ENCODE measurements around the gene STK4. TPM values are rescaled to one million over a fixed set of nuclear protein-coding genes. Genes with fewer than 3 reads are reported as not detected.

The STK4 gene
- total RNA-seq, 4 donors from 2014 or later, result 27.7 to 128 (median 42.9) TPM

DNA sequence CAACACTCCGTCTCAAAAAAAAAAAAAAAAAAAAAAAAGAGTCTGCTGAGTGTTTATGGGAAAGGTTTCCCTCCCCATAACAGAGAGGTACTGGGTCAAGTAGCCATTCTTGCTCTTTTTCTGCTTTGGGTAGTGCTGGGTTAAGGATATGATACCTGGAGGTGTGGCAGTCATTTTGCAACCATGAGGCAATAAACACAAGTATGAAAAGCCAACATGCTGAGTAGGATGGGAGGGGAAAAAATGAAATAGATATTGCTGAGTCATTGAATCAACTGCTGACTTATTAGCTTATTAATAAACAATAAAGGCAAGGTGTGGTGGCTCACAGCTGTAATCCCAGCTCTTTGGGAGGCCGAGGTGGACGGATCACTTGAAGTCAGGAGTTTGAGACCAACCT is 3.8 kb upstream of the STK4 start:
- Histone ChIP-seq H3K4me1 (peaks cover 0 to 14% (median 2%) of the 10 kb centered on the region in 4 donors), H3K36me3 (no peaks in the 10 kb centered on the region), H3K27ac (no peak overlapping the region), H3K4me3 (no peak overlapping the region), H3K27me3 (no peaks in the 10 kb centered on the region), H3K9me3 (no peaks in the 10 kb centered on the region)
- TF ChIP-seq CTCF (IDR thresholded peaks at IDR 0.05) (no peak), POLR2A (IDR thresholded peaks at IDR 0.05) (no peak)
- DNase-seq, result no peak

- DNase-seq, result no peak
- Histone ChIP-seq H3K36me3 (no peaks in the 10 kb centered on the region), H3K4me3 (no peak overlapping the region), H3K9me3 (no peaks in the 10 kb centered on the region), H3K27ac (peak overlapping the region in 1 of 4 donors; percentile 4), H3K27me3 (no peaks in the 10 kb centered on the region), H3K4me1 (peaks cover 0 to 18% (median 0%) of the 10 kb centered on the region in 4 donors)
- TF ChIP-seq CTCF (IDR thresholded peaks at IDR 0.05) (no peak), POLR2A (IDR thresholded peaks at IDR 0.05) (no peak)
These were observed 2.7 kb upstream of the STK4 start for GRCh38 chr20:44963325-44964215.

DNA sequence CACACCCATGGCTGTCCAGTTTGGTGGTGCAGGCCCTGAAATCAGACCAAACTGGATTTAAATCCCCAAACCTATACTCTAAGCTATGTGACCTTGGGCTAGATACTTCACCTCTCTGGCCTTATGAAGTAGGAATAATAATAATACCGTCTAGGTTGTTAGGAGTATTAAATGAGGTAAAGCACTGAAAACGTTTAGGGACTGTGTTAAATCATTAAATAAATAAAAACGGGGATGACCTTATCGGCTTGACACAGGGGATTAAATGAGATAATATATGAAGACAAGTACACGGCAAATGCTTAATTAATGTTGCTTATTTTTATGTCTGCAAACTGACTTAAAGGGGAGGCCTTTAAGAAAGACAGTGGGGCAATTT is 672 bp upstream of the STK4 start:
- no peak for DNase-seq
- no peak for TF ChIP-seq CTCF (IDR thresholded peaks at IDR 0.05)
- TF ChIP-seq POLR2A (IDR thresholded peaks at IDR 0.05), result no peak
- peak overlapping the region; percentile 88 to 97 (median 92) for H3K27ac ChIP-seq
- no peaks in the 10 kb centered on the region for H3K9me3 ChIP-seq
- H3K27me3 ChIP-seq, result no peaks in the 10 kb centered on the region
- H3K36me3 ChIP-seq, result no peaks in the 10 kb centered on the region
- H3K4me3 ChIP-seq, result peak overlapping the region; percentile 76 to 98 (median 85)
- peaks cover 0 to 7% (median 1%) of the 10 kb centered on the region in 4 donors for H3K4me1 ChIP-seq

GRCh38 chr20:44967207-44967807 is 995 bp downstream of the STK4 start:
- DNase-seq, result peak in 2 of 3 donors; percentile 60 to 73
- H3K9me3 ChIP-seq, result no peaks in the 10 kb centered on the region
- H3K27me3 ChIP-seq, result no peaks in the 10 kb centered on the region
- peaks cover 0 to 4% (median 0%) of the 10 kb centered on the region in 3 donors for H3K36me3 ChIP-seq
- peak overlapping the region; percentile 88 to 97 (median 92) for H3K27ac ChIP-seq
- H3K4me3 ChIP-seq, result peak overlapping the region; percentile 76 to 98 (median 85)
- peaks cover 0 to 8% (median 2%) of the 10 kb centered on the region in 4 donors for H3K4me1 ChIP-seq
- TF ChIP-seq POLR2A (IDR thresholded peaks at IDR 0.05) (peak in 1 of 2 donors; percentile 48), CTCF (IDR thresholded peaks at IDR 0.05) (peak in 1 of 6 experiments; percentile 1)

- Histone ChIP-seq H3K9me3 (no peaks in the 10 kb centered on the region), H3K4me1 (peaks cover 0 to 8% (median 2%) of the 10 kb centered on the region in 4 donors), H3K27ac (peak overlapping the region in 3 of 4 donors; percentile 88 to 97 (median 92)), H3K36me3 (peaks cover 0 to 25% (median 0%) of the 10 kb centered on the region in 3 donors), H3K4me3 (peak overlapping the region in 1 of 4 donors; percentile 17), H3K27me3 (no peaks in the 10 kb centered on the region)
- DNase-seq, result no peak
- TF ChIP-seq CTCF (IDR thresholded peaks at IDR 0.05), result no peak
- TF ChIP-seq POLR2A (IDR thresholded peaks at IDR 0.05), result no peak
These were observed 3.1 kb downstream of the STK4 start for GRCh38 chr20:44969300-44969894.

Data from Peyer's patch (tissue), 4 donors.